ENCODE data around the gene TESK1.
A peak's percentile ranks its signal among the peaks of the same experiment; 100 is the strongest.
"Not testable (repeated sequence)": the region's sequence is repeated elsewhere in the genome, so short reads cannot be mapped to it uniquely, and the experiment has no call there.

The TESK1 gene

DNA sequence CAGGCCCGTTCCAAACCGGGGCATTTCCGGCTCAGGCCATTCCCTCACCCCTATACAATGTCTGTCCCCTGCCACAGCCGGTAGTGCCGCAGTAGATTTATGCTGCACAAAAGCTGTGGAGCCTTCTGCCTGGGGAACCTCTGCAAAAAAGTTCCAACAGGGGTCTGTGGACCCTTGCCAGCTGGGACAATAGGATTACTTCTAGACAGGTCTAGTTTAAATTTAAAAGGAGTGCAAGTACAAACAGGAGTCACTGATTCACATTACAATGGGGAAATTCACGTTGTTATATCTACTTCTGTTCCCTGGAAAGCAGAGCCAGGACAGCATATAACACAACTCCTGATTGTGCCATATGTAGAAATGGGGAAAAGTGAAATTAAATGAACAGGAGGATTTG lies 21.5 kb upstream of the TESK1 start:
- not testable (repeated sequence) for DNase-seq

DNA sequence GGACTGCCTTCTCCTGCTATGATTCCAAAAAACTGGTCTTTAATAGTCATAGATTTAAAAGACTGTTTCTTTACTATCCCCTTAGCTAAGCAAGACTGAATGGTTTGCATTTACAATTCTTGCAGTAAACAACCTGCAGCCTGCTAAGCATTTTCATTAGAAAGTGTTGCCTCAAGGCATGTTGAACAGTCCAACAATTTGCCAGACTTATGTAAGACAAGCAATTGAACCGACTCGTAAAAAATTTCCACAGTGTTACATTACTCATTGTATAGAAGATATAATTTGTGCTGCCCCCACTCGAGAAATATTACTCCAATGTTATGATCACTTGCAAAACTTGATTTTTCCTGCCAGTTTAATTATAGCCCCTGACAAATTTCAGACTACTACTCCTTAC lies 20.4 kb upstream of the TESK1 start:
- DNase-seq = not testable (repeated sequence)

DNA sequence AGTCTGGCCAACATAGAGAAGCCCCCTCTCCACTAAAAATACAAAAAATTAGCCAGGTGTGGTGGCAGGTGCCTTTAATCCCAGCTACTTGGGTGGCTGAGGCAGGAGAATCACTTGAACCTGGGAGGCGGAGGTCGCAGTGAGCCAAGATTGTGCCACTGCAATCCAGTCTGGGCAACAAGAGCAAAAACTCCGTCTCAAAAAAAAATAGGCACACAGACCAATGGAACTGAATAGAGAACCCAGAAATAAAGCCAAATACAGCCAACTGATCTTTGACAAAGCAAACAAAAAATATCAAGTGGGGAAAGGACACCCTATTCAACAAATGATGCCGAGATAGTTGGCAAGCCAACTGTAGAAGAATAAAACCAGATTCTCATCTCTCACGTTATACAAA lies 16.6 kb upstream of the TESK1 start:
- DNase-seq = not testable (repeated sequence)

DNA sequence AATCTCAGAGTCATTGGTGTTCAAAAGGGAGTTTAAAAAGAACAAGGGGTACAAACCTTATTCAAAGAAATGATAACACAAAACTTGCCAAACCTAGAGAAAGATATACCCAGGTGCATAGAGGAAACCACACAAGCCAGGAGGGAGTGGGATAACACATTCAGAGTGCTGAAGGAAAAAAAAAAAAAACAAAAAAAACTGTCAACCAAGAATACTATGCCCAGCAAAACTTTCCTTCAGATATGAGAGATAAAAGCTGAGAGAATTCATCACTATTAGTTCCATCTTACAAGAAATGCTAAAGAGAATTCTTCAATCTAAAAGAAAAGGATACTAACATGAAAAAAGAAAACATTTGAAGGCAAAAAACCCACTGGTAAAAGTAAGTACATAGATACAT lies 11.5 kb upstream of the TESK1 start:
- DNase-seq = no peak

DNA sequence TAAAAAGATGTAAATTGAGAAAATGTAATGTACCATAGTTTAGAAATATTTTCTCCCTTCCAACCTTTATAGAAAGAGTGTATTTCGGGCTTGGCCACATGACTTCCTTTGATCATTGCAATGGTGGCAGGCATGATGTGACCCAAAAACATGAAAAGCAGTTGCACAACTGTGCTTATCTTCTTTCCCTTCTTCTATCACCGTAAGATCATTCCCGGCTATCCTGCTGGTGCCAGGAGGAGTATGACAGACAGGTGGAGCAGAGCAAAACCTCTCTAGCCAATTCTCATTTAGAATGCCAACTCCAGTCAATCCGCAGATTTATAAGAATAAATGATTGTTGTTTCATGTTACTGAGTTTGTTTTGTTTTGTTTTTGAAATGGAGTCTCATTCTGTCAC lies 10.6 kb upstream of the TESK1 start:
- no peak for DNase-seq

DNA sequence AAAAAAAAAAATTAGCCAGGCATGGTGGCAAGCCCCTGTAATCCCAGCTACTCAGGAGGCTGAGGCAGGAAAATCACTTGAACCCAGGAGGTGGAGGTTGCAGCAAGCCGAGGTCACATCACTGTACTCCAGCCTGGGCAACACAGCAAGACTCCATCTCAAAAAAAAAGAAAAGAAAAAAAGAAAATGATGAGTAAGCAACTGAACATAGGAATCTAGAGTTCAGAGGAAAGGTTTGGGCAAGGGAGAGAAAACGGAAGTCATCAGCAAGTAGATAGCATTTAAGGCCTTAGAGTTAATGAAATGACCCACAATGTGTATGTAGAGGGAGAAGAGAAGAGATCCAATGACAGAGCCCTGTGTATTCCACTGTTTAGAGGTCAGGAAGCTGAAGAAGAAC lies 8.2 kb upstream of the TESK1 start:
- DNase-seq = not testable (repeated sequence)

DNA sequence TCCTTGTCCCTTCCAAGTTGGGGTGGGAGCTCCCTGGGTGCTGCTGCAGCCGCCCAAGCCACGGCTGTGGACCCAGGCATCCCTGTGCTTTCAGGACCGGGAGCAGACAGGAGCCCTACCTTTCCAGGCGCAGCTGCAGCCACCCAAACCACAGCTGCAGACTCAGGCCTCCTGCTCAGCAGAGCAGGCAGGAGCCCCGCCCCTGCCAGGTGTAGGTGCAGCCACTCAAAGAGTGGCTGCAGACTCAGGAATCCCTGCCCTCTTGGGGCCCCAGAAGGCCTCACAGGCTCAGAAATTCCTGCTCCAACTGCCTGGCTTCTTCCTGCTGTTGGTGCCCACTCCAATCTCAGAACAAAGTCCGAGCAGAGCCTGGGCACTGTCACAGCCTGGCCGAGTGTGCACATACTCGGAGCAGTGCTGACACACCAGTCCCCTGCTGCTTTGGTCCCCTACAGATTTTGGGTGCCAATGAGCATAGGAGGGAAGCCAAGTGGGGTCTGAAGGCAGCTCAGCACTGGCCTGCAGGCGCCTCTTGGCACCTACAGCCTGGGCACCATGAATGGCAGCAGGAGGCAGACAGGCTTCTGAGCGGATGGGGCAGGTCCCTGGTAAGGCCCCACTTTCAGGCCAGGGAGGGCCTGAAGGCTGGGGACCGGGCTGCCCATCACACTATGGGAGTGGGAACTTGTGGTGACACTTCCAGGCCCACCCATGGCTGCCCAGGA lies 6.0 kb upstream of the TESK1 start:
- no peak for DNase-seq

DNA sequence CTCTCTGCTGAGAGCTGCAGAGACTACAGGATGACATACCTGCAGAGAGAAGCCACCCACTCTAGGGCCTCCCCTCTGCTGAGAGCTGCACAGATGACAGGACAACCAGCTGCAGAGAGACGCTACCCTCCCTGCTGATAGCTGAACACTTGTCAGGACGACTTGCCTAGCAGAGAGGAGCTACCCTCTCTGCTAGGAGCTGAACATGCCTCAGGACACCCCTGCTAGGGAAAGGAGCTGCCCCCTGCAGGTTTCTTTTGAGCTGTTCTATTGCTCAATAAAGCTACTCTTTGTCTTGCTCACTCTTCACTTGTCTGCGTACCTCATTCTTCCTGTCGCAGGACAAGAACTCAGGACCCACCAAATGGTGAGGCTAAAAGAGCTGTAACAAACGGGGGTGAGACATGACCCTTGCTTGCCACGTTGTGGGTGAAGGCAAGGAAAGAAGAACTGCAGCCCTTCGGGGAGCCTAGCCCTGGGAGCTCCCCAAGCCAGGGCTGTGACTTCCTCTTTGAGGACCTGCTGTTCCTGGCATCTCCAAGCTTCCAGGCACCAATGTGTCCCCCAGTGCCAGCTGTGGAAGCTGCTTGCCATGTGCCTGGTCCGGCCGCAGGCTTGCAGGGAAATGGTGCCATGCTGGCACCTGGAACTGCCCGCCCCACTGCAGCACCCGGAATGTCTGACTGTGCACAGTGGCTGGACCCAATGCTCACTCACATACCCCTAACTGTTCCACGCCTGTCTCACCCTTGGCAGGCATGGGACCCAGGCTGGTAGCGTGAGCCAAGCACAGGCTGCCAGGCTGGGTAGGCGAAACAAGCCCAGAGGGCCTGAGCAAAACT lies 5.1 kb upstream of the TESK1 start:
- no peak for DNase-seq

DNA sequence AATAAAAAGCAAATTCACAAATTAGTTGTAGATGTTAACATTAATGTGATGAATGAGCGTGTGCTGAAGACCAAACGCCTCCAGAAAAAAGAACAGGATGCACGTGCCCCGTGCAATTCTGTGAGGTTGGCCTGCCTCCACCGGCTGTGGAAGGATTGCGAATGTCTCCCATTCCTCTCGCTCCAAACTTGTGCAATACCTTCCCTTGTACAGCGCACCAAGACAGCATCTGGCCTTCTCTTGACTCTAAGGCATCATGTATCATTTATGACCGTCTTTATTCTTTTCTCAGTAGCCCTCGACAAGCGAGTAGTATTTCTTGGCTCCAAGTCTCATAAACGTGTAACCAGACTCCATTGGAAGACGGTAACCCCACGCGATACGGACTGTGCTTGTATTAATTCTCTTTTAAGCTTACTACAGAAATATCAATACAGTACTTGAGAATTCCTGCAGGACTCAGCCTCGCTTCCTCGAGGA lies 1.5 kb upstream of the TESK1 start:
- no peak for DNase-seq

DNA sequence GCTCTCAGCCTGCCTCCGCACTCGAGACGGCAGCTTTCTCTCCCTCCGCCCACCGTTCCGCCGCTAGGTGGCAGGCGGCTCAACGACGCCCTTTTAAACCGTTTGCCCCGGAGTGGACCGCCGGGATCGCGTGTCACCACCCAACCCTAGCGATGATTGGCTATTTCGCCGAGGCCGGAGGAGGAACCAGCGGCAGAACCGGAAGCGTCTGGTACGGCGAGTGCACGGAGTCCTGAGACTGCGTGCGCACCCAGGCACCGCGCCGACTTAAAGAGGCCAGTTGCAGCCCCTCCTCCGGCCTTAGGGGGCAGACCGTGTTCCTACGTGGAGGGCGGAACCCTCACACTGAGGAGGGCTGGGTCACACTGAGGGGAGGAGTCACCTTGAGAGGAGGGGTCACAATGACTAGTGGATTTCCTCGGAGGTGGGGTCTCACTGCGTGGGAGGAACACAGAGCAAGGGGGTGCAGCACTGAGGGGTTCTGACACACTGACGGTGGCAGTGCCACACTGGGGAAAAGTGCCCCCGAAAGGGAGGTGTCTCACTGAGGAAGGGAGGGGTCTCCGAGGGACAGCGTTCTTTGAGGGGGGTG lies 980 bp upstream of the TESK1 start:
- peak; percentile 94 for DNase-seq

DNA sequence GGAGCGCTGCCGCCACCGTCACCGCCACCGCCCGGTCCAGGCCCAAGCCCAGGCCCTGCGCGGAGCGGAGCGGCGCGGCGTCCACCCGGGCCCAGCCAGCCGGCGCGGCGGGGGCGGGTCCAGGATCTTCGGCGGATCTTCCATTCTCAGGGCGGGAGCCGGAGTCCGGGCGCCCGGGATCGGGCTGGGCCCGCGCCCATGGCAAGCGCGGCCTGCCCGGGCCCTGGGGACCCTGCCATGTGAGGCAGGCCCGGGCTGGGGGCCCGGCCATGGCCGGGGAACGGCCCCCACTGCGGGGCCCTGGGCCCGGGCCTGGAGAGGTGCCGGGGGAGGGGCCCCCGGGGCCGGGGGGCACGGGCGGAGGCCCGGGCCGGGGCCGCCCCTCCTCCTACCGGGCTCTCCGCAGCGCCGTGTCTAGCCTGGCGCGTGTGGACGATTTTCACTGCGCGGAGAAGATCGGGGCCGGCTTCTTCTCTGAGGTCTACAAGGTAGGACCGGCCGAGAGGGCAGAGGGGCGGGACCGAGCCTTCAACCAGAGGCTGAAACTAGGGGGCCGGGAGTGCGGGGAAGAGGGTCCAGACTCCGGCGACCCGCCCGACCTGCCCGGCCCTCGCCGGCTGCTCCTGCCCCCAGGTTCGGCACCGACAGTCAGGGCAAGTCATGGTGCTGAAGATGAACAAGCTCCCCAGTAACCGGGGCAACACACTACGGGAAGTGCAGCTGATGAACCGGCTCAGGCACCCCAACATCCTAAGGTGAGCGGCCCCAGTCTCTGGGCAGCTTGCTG lies 482 bp downstream of the TESK1 start:
- DNase-seq = no peak

DNA sequence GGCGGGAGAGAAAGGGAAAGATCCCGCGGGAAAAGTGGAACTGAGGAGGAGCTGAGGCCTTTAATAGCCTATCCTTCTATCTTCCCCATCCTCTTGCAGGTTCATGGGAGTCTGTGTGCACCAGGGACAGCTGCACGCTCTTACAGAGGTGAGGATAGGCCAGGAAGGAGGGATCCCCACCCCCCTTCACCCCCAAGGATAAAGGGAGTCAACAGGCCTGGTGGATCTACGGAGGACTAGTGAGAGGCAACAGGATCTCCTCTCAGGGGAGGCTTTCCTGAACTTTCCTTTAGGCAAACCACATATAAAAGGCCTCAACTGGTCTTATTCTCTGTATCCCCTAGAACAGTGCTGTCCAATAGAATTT lies 1.1 kb downstream of the TESK1 start:
- DNase-seq = no peak

DNA sequence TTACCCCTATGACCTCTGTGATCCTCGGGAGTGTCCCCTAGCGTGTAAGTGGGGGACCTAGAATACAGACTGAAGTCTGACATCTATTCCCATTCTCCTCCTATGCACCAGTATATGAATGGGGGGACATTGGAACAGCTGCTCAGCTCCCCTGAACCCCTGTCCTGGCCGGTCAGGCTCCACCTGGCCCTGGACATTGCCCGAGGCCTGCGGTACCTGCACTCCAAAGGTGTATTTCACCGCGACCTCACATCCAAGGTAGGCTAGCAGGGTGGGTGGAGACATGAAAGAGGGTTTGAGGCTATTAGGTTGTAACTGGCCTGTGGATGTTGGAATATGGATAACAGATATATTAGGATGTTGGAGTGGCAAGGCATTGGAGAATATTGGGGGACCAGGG lies 1.7 kb downstream of the TESK1 start:
- no peak for DNase-seq

DNA sequence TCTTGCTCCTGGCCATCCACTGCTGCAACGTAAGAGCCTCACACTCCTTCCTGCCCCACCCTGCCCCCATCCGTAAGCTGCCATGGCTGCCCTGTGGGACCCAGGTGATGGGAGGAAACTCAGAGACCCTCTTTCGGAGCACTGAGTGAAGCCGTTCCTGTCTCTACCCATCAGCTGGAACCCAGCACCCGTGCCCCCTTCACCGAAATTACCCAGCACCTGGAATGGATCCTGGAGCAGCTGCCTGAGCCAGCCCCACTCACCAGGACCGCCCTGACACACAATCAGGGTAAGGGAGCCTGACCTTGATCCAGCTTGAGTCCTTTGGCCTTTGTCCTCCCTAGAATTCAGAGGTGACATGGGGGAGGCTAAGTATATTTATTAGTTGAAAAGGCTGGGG lies 3.2 kb downstream of the TESK1 start:
- DNase-seq = no peak

DNA sequence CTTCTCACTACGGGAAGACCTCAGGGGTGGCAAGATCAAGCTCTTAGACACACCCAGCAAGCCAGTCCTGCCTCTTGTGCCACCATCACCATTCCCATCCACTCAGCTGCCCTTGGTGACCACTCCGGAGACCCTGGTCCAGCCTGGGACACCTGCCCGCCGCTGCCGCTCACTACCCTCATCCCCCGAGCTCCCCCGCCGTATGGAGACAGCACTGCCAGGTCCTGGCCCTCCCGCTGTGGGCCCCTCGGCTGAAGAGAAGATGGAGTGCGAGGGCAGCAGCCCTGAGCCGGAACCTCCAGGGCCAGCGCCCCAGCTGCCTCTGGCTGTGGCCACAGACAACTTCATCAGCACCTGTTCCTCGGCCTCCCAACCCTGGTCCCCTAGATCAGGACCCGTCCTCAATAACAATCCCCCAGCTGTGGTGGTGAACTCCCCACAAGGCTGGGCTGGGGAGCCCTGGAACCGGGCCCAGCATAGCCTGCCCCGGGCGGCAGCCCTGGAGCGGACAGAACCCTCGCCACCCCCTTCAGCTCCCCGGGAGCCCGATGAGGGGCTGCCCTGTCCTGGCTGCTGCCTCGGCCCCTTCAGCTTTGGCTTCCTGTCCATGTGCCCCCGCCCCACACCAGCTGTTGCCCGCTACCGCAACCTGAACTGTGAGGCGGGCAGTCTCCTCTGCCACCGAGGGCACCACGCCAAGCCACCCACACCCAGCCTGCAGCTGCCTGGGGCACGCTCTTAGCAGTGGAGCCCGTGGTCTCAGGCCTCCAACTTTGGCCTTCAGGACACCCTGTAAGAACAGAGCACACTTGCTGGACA lies 4.1 kb downstream of the TESK1 start:
- DNase-seq = no peak

DNA sequence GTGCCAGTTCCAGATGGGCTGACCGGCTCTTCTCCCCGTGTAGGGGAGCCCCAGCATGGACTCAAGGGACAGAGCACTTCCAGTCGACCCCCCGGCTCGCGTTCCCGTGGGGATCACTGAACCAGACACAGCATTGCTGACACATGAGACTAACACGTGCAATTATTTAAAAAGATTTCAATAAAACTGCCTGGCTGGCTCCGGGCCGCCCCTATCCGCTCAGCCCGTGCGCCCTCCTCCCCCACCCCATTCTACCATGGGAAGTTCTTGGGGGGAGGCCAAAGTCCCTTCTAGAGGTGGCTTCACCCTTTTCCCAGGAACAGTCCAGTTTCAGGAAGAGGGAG lies 4.7 kb downstream of the TESK1 start:
- DNase-seq = no peak

DNA sequence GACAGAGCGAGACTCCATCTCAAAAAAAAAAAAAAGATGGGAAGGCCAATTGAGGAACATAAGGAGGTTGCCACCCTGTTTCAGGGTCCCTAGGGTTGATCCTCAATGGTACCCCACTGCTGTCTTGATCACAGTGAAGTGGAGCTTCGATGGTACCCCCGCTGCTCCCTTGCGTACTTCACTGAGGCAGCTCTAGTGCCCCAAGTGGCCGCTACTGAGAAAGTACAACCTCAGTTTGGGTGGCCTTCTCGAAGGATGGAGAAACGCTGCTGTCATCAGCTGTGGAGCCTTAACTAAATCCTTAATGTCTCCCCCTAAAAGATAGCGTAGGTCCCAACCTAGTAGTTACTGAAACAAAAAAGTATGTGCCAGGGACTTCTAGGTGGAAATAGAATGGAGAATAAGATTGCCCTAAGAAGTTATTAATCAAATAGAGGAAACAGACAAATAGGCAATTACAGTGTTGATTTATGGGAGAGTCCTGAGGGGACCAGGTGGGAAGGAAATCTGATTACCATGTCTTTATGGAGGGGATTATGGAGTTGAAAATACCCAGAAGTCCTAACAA lies 6.3 kb downstream of the TESK1 start:
- no peak for DNase-seq

DNA sequence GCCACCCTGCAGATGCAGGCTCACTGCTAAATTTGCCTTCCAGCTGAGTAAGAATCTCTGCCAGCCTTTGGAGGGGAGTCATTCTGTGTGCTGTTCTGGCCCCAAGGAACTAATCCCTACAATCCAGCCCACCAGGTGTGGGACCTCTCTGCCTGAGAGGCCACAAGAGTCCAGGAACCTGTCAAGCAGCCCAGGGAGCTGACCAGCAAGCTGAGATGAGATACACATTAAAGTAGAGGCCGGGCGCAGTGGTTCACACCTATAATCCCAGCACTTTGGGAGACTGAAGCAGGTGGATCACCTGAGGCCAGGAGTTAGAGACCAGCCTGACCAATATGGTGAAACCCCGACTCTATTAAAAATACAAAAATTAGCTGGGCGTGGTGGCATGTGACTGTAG lies 7.0 kb downstream of the TESK1 start:
- not testable (repeated sequence) for DNase-seq

DNA sequence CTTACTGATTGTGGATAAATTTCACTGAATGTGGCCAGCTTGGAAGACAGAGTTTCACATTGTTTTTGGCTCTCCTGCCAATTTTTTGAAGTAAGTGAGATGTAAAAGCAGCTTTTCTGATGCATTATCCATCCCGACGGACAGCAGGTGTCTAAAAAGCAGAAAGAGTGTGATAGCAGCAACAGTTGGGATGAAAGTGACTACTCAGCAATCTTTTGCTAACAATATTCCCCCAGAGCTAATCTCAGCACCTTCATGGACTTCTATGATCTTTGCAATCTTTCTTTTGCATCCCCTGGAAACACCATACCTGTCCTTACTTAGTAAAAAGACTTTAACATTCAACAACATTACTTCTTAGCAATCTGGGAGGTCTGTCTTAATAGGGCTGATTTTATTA lies 7.8 kb downstream of the TESK1 start:
- DNase-seq = no peak

DNA sequence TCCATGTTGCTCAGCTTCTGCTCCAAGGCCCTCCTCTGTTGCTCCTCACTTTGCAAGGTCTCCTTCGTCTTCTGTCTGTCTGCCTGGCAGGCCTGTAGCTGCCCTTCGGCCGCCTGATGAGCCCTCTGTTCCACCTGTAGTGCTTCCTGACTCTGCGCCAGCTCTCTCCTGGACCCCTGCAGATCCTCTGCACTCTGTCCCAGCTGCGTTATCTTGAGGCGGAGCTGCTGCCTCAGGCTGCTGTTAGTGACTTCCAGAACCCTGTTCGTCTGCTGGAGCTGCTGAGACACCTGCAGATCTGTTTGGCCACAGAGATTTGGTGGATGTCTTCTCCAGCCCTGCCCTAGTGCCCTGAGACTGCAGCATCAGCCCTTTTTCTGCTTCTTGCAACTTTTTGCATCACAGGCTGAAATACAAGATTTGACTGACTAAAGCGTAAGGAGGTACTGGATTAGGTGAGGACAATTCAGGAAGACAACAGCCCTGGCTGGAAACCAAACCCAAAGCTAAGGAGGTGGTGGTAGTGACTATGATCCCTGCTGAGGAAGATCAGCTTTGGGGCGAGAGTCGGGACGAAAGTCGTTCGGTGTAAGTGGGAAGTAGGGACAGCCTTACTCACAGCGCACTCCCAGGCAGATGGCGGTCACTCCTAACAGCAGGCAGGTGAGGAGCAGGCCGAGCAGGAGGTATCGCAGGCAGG lies 11.1 kb downstream of the TESK1 start:
- DNase-seq = no peak

DNA sequence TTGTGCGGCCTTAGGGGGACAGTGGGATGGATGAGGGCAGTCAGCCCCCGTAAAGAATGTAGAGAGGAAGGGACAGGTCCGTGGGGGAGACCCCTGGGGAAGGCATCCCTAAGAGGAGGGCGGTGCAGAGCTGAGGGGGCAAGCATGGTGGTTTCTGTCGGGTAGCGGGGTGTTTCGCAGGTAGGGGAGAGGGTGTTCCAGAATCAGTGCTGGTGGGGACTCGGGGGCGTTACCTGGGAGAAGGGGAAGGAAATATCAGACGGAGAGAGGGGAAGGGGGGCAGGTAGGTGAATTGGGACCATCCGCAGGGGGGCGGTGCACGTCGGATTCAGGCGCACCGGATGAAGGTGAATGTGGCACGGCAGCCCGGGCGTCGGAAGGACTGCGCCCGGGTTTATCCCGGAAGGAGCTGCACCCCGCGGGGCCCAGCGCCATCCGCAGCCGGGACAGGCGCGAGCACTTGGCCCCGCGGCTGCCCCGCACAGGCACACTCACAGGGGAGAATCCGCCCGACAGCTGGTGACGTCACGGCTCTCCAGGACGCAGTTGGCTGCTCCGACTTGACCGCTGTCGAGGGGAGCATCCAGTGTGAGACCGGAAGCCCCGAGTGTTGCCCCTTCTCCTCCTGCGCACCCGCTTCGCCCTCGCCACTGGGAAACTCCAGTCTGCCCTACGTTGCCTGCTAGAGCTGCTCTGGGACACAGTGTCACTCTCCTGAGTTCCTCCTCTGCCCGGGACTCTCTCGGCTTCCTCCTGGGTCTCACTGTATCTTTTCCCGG lies 11.8 kb downstream of the TESK1 start:
- DNase-seq = no peak
